Loucy (cell line): ENCODE measurements around the gene AARS2.

Source experiments
- EZH2phosphoT487 ChIP-seq: fragments of 200-600 bp; IDR thresholded peaks from 2 replicates; pipeline ENCODE4 v1.6.1; 2018; ENCODE audit warnings: antibody characterized with exemption, mild to moderate bottlenecking, moderate library complexity, borderline replicate concordance
- TF ChIP-seq, protein P1 (sequence below): fragments of 200-600 bp; sonication (generic); conservative IDR thresholded peaks from 2 replicates; pipeline ENCODE4 v1.5.1; 2014; ENCODE audit warnings: mild to moderate bottlenecking, antibody characterized with exemption, low read length

DNA sequence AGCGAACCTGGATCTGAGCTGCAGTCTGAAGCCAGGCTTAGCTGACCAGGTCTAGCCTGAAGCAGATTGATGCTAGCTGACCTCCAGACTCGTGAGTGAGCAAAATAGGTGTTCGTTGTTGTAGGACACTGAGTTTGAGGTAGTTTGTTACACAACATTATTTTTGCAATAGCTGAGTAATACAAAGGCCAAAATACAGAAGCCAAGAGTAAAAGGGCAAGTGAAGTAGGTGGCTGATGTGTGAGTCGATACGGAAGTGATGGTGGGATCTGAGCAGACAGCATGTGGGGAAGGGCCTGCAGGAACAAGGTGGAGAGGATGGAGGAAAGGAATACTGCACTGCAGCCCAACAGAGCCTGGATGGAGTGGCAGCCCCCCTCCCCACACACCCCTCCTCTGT, 20.8 kb upstream of the AARS2 start:
- TF ChIP-seq, protein P1, sequence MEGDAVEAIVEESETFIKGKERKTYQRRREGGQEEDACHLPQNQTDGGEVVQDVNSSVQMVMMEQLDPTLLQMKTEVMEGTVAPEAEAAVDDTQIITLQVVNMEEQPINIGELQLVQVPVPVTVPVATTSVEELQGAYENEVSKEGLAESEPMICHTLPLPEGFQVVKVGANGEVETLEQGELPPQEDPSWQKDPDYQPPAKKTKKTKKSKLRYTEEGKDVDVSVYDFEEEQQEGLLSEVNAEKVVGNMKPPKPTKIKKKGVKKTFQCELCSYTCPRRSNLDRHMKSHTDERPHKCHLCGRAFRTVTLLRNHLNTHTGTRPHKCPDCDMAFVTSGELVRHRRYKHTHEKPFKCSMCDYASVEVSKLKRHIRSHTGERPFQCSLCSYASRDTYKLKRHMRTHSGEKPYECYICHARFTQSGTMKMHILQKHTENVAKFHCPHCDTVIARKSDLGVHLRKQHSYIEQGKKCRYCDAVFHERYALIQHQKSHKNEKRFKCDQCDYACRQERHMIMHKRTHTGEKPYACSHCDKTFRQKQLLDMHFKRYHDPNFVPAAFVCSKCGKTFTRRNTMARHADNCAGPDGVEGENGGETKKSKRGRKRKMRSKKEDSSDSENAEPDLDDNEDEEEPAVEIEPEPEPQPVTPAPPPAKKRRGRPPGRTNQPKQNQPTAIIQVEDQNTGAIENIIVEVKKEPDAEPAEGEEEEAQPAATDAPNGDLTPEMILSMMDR, result no peak
- no peak for TF ChIP-seq EZH2phosphoT487
